T-helper 22 cell (primary cell): ENCODE results near the gene DUS1L.

Experiments used
- DNase-seq: peaks from one replicate; pipeline ENCODE4 v3.0.0-alpha.2; 2020; ENCODE audit warnings: low read depth

The DUS1L gene

DNA sequence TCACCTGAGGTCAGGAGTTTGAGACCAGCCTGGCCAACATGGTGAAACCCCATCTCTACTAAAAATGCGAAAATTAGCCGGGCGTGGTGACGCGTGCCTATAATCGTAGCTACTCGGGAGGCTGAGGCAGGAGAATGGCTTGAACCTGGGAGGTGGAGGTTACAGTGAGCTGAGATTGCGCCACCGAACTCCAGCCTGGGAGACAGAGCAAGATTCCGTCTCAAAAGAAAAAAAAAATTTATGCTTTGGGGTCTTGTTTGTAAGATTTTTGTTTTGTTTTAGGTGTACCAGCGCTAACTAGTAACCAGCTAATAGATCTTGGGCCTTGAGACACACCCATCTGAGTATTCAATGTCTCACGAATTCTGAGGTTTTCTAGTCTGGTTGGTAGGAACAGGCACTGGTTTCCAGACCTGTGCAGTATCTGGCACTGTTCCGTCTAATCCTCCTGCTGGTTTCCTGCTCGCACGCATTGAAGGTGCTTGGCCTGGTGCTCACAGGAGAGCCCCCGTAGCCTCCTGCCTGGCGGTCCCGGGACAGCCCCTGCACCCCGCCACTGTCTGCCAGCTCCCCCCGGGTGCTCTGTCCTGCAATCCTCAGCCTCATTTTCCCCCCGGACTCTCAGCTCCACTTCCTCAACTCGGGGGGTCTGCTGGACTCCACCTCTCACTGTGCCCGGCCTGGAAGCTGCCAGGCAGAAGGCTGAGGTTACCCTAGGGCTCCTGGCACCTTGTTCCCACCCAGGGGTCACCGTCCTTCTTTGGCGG lies 10.6 kb upstream of the DUS1L start:
- DNase-seq, result no peak

DNA sequence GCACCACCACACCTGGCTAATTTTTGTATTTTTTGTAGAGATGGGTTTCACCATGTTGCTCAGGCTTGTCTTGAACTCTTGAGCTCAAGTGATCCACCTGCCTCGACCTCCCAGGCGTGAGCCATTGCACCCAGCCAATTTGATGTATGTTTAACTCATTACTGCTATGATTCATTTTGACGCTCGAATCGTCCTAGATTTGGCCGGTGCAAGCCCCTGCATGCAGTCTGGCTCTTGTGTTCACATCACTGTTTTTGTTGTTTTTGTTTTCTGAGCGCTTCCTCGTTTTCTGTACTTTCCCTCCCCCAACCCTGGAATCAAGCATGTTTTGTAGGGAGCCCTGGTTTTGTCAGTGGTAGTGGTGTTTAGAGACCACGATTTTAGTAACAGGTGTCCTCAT lies 7.8 kb upstream of the DUS1L start:
- no peak for DNase-seq

DNA sequence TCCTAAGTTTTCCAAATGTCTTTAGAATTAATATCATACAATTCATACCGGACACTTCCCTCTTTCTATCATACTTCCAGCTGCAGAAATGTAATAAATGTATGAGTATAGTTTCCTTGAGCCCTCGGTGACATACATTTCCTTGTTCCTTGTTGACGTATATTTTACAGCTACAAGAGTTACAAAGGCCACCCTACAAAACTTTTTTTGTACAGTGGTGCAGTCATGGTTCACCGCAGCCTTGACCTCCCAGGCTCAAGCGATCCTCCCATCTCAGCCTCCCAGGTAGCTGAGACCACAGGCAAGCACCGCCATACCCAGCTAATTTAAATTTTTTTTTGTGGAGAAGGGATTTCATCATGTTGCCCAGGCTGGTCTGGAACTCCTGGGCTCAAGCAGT lies 7.2 kb upstream of the DUS1L start:
- no peak for DNase-seq

DNA sequence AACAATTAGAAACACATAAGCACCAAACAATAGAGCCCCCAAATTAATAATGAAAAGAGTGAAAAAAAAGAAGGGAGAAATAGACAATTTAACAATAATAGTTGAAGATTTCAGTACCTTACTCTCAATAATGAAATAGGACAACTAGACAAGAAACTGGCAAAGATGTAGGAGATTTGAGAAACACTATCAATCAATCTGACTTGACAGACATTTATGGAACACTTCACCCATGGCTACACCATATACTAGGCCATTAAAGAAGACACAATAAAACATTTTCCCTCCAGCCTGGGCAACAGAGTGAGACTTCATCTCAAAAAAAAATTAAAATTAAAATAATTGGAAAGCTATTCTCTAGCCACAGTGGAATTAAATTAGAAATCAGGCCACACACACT lies 5.0 kb upstream of the DUS1L start:
- no peak for DNase-seq

DNA sequence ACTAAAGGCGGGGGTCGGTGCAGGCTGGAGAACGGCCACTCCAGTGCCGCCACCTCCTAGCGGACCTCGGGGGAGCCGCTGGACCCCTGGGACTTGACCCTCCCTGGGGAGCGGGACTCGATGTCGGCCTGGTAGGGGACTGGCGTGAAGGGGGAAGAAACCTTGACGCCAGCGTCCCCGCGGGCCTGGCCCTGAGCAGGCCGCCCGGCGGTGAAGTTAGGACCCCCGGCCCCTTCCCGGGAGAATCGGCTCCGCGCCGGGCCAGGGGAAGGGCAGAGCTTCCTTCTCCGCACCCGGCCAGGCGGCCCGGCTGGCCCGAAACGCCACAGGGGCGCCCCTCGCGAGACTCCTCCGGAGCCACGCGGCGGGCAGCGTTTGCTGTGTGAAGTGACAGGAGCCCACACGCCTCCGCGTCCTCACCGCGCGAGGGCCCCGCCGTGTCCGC lies 389 bp downstream of the DUS1L start:
- DNase-seq, result no peak

DNA sequence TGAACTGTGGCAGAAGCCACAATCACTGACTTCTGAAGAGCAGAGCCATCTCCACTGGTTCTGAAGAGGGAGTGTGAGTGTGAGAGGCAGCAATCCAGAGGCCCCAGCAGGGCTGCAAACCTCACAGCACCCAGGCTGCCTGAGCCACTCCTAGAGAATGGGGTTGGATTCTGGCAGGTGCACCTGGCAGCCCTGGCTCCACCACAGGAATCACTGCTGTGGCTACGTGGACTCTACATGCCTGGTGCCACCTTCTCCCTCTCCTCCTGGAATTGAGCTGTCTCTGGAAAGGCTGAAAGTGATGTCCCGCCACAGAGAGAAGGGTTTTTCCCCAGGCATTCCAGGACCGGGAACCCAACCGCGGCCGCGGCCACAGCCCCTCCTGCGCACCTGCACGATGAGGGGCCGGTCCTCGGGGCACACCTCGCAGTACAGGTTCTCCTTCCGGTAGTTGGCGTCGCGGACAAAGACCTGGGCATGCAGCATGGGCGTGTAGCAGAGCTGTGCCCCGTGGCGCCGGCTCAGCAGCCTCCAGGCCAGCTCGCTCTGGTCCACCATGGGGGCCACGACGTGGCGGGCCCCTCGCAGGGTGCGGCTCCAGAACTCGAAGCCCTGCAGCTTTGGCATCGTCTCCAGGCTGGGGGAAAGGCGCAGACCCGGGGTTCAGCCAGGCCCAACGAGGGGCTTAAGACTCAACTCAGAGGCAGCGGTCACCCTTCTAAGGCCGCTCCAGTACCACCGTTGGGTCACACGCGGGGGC lies 991 bp downstream of the DUS1L start:
- no peak for DNase-seq

DNA sequence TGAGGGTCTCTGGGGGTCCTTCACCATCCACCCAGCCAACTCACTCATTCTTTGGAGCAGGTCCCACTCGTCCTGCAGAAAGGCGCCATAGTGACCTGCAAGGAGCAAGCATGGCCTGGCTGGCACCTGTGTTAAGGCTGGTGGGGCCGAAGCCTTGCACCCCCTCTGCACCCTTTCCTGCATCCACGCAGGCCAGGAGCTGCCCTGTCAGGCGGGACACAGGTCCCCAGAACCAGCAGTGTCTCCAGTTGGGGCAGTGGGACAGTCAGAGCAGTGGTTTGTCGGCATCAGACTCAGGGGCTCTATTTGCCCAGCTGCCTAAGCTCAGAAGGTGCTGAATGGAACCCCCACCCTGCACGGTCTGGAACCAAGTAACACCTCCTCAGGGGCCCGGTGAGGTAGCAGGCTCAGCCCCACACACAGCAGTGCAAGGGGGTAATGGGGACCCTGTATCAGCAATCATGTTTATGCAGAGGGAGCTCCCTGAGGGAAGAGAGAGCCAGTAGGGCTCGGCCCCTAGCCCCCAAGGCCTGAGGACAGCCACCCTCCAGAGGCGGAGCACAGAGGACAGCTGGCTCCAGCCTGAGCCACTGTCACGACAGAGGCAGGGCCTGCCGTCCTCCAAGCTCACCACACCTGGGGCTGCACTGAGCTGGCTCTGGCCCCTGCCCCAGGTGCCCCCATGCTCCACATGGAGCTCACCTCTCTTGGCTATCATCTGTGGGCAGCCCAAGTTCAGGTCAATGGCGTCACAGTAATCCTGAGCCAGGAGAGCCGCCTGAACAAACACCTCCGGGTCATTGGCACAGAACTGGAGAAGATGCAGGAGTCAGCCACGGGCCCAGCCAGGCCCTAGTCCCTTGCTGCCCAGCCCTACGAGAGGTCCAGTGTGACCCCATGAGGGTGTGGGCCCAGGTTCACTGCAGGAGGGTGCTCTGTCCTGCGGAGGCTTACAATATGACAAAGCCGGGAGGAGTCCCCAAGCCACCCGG lies 1.9 kb downstream of the DUS1L start:
- no peak for DNase-seq

DNA sequence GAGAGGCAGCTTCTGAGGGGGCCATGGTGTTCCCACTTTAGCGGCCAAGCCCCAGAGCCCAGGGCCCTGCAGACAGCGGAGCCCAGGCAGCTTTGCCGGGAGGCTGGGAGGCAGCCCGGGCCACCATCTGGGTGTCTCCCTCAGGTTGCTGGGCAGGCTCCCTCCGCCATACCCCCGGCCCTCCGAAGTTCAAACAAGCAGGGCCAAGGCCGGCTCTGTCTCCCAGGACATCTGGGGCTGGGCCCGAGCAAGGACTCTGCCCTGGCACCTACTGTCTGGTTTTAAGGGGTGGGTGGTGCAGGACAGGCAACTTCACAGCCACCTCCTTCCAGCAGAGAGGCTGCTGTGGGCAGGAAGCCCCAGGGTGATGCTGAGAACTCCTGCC lies 2.6 kb downstream of the DUS1L start:
- no peak for DNase-seq

DNA sequence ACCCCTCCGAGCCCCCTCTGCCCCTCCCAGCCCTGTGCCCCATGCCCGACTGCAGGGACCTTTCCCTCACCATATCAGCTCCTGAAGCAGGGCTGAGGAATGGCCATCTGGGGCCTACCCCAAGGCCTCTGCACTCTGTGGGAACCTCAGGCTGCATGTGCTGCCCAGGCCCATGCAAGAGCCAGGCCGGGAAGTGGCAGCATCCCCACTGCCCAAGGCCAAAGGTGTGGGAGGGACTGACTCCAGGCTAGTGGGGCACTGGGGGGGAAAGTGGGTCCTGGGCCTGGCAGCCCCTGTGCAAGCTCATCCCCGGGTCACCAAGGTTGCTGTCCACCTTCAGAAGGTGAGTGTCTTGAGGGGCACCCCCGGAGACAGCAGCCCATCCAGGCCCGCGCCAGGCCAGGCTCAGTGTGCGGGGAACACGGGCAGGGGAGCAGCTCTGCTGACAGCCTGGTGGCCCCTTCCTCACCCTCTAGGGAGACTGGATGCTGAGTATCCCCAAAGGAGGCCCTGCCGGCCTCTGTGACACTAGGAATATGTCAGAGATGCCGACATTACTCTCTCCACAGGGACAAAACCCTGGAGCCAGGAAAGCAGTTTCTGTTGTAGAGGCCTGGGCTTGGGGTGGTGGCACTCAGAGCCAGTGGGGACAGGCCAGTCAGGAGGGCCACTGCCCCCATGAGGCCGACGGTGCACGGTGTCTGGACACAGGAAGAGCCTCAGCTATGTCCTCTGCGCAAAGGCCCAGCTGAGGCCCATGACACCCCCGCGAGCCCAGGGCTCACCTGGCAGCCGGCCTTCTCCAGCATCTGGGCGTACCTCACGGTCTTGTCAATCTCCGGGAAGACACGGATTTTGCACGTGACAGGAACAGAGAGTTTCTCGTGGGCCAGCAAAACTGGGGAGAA lies 3.3 kb downstream of the DUS1L start:
- no peak for DNase-seq

DNA sequence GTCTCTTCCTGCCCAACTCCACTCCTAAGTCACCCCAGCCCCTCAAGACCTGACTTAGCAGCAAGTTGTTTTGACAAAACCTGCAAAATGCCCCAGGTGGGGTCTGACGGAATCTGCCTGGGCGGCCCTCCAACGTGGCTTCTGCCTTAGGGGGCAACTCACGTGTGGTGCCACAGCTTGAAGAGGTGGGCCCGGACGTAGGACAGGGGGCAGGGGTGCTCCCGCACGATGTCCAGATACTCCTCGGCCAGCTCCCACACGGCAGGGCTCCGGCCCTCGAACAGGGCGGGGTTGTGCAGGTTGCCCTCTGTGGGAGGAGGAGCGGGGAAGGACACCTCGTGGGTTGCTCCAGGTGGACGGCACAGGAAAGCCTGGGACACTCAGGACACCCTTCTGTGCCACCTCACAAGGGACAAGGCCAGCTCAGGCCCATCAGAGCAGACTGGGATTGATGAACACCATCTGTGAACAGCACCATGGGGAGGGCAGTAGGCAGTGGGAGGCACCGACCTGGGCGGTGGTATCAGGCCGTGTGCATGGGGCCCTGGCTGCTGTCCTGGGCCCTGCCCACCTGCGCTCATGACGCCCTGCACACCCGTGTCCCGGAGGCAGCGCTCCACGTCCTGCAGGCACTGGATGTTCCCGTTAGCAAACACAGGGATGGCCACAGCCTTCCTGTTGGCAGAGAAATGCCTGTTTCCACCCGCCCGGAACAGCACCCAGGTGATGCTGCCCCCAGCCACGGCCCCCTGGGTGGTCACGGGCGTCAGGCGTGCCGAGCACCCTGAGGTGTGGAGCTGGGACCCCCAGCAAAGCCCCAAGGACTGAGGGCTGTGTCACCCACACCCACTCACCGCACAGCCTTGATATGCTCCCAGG lies 4.3 kb downstream of the DUS1L start:
- no peak for DNase-seq

DNA sequence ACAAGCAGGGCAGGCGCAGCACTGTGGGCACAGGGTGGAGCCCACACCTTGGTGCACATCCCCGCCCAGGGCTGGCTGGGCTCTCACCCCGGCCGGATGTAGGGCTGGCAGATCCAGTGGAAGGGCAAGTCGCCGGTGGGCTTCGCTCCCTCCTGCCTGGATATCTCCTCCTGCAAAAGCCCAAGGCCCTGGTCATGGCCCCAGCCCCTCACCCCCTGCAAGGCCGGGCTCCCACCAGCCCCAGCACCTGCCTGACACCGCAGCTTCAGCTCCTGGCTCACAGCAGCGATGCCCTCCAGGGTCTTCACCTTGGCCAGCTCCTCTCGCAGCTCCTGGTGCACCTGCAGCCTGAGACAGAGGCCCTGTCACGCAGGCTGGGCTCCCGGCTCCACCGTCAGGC lies 5.0 kb downstream of the DUS1L start:
- DNase-seq, result no peak

DNA sequence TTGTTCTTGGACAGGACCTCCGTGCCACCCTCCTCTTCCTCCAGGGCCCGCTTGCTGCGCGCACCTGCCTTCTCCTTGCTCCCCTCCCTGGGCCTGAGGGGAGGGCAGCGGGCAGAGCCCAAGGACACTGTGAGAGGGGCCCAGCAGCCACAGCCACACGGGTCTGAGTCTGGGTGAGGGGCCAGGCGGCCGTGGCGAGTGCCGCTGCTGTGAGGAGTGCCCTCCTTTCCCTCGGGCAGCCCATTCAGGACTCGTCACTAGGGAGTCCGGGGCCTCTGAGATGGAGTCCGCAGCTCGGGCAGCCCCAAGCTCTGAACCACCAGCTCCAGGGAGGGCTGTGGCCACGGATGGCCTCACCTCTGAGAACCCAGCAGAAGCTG lies 5.6 kb downstream of the DUS1L start:
- DNase-seq, result no peak

DNA sequence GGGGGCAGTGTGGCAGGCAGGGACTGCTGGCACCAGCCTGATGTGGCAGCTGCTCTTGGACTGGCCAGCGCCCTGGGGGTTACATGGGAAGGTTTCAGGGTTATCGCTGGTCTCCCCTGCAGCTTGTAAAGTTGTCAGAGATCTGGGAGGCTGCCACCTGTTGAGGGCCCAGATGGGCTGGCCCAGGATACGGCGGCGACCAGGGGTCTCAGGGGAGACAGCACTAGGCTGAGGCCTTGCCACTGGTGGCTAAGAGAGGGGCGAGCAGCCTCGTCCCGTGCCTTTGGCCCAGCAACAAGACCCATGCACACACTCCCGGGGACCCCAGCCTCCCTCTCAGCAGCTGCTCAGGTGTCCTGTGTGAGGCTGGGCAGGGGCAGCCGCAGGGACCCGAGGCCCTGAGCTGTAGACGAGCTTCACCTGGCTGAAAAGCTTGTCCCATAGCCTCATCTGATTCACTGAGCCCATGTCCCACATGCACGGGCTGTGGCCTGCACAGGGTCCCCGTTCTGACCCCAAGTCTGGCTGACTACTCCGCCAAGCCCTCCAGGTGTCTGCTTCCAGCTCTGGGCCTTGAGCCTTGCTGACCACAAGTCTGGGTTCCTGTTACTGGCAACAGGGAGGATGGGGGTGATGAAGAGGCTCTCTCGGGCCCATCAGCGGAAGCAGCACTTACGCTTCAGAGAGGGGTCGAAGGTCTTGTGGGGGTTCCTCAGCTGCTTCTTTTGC lies 6.2 kb downstream of the DUS1L start:
- DNase-seq, result no peak

DNA sequence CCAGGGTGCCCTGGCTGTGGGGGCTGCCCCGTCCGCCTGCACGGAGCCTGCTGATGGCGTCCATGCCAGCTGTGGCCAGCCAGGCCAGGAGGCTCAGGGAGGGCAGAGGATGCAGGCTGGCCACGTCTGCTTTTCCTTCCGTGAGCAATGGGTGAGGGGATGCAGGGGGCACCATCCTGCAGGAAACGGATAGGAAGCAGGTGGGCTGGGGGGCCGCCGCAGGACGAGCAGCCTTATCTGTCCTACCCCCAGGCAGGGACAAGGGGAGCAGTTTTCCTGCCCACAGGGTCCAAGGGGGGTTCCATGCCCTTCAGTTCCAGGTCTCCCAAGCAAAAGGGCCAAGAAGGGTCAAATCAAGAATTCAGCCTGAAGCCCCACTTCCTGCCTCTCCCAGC lies 6.8 kb downstream of the DUS1L start:
- DNase-seq, result no peak

DNA sequence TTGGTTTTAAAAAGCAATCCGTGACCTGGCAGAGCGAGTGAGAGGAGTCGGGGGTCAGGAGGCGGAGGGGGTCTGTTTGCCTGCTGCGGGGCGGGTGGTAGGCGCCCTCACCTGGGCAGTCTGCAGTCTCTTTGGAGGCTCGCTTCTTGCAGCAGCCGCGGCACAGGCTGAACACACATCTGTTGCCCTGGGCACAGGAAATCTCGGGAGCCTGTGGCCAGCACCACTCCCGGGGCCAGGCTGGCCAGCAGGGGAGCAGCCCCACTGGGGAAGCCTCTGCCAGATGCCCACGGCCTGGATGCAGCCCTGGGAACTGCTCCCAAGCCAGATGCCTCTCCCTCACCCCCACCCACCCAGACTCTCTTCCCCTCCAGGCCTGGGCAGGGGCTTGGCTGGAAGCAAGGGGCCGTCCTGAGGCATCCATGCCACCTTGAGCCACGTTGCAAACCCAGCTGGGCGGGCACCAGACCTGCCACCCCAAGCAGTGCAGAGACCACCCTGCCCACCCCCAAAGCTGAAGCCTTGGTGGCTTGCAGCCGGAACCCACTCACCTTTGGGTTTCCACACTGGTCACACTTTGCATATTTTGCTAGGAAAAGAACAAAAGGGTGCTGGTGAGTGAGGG lies 7.3 kb downstream of the DUS1L start:
- no peak for DNase-seq

DNA sequence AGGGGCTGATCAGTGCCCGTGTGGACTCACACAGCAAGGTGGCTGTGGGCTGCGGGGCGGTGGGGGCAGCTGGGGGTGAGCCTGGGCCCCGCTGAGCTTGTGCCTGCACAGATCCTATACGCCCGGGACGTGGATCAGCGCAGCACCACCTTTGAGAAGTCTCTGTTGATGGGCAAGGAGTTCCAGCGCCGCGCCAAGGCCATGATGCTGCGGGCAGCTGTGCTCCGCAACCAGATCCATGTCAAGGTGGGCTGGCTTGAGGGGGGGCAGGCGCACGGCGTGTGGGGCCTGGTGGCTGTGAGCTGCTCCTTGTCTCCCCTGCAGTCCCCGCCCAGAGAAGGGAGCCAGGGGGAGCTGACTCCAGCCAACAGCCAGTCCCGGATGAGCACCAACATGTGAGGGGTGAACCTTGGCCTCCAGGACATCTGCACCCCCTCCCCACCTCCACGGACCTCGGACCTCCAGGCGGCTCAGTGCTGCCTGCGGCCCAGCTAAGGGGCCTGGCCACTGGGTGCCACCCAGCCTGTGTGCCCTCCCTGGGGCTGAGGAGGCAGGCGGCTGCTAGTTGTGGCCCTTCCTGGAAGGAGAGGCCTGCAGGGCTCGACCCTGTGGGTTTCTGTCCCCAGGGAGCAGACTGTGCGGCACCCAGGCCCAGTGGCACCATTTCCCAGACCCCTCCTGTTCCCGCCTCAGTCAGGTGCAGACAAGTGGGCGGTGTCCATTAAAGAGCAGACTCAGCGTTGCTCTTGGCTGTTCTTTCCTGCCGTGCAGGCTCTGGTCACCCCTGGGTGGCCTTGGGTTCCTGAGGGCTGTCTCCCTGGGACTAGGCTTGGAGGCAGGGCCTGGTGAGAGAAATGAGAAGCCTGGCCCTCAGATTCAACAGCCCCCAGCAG lies 8.6 kb downstream of the DUS1L start:
- no peak for DNase-seq

DNA sequence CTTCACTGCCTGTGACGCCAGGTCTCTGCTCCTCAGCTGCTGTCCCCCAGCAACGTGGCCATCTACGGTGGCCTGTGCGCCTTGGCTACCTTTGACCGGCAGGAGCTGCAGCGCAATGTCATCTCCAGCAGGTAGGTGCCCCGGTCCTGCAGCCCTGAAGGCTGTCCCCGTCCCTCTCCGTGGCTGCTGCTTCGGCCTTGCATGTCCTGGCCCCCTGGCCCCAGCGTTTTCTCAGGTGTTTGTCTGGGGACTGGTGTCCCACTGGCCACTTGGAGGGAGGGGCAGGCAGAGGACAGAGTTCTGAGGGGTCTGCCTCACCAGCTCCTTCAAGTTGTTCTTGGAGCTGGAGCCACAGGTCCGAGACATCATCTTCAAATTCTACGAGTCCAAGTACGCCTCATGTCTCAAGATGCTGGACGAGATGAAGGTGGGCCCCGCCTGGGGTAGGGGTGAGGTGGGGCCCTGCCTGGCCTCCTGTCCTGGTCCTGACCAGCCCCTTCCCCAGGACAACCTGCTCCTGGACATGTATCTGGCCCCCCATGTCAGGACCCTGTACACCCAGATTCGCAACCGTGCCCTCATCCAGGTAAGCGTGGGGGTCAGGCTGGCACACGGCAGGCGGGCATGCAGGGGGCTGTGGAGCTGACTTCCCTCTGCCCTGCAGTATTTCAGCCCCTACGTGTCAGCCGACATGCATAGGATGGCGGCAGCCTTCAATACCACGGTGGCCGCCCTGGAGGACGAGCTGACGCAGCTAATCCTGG lies 9.5 kb downstream of the DUS1L start:
- DNase-seq, result no peak
